HepG2 (cell line): ENCODE results near the gene PEPD. TPM values are rescaled to one million over a fixed set of nuclear protein-coding genes. Genes with fewer than 3 reads are reported as not detected.

Experiments used
- ATAC-seq: fragments of 200-7000 bp; cut with Tn5 transposase; 3 replicates; pipeline ENCODE4 v1.9.1; 2020; ENCODE audit warnings: mild to moderate bottlenecking, moderate library complexity
- BruUV-seq: library from RNA; stranded (reverse); fragments of 400-500 nt; replicated peaks from 2 replicates; lab custom pipeline; 2021; lab: Mats Ljungman, UMichigan
- CTCF ChIA-PET: fragments of 300-600 bp; formaldehyde crosslinking; extraction: SDS; loops from one replicate; lab custom pipeline; 2021; ENCODE audit warnings: low total read pairs, inconsistent platforms, low intra/inter-chr PET ratio; lab: Yijun Ruan, JAX
- POLR2A ChIA-PET: fragments of 350-600 bp; sonication (Branson Sonifier 250); formaldehyde crosslinking; loops from one replicate; lab custom pipeline; 2020; ENCODE audit warnings: antibody characterized with exemption, inconsistent platforms; lab: Yijun Ruan, JAX
- DNase-seq: peaks from one replicate; pipeline ENCODE4 v3.0.0-alpha.2; 2015; ENCODE audit warnings: low spot score
- FAIRE-seq: peaks from 3 replicates; lab custom pipeline; 2011; peaks lifted over from hg19 to GRCh38; lab: Jason Lieb, UNC
- H2AFZ ChIP-seq: one replicate; pipeline ENCODE4 v1.6.1; 2011; ENCODE audit warnings: low read length, inconsistent platforms
- H3K27ac ChIP-seq: fragments of 300-600 bp; 3 replicates; pipeline ENCODE4 v1.8.0; 2011; ENCODE audit warnings: mixed run types, mild to moderate bottlenecking, mixed read lengths, low read length, inconsistent platforms; ENCODE audit not compliant: insufficient read depth; ENCODE audit errors: extremely low read length
- H3K27me3 ChIP-seq, 2 experiments: fragments of 200-600 bp in 1 of 2; 2 replicates in 1 of 2; 3 replicates in 1 of 2; pipeline versions ENCODE4 v1.6.0 to v1.8.0; 2011; ENCODE audit warnings: low read length in 2 of 2, mild to moderate bottlenecking in 2 of 2, moderate library complexity in 2 of 2, inconsistent platforms in 1 of 2; ENCODE audit not compliant: insufficient read depth in 2 of 2, control insufficient read depth in 1 of 2
- H3K36me3 ChIP-seq, 2 experiments: fragments of 200-600 bp in 1 of 2; replicated peaks in 1 of 2; 2 replicates in 1 of 2; 3 replicates in 1 of 2; pipeline versions ENCODE4 v1.5.1 to v1.8.0; 2011; ENCODE audit warnings: low read length in 2 of 2, inconsistent platforms in 1 of 2; ENCODE audit not compliant: insufficient read depth in 2 of 2, control insufficient read depth in 1 of 2
- H3K4me1 ChIP-seq: 2 replicates; pipeline ENCODE4 v1.5.1; 2012; ENCODE audit warnings: low read length, inconsistent platforms; ENCODE audit not compliant: insufficient read depth
- H3K4me2 ChIP-seq: 2 replicates; pipeline ENCODE4 v1.6.0; 2011; ENCODE audit warnings: low read depth, low read length, inconsistent platforms
- H3K4me3 ChIP-seq, 3 experiments: fragments of 200-600 bp in 1 of 3; sonication (generic), shearing (Covaris generic) in 1 of 3; replicated peaks in 1 of 3; 2 replicates each; pipeline ENCODE4 v1.5.1; 2011 to 2016; ENCODE audit warnings: low read length in 3 of 3, inconsistent platforms in 2 of 3, low read depth in 2 of 3, mild to moderate bottlenecking in 2 of 3, control low read depth in 1 of 3, mixed read lengths in 1 of 3; ENCODE audit not compliant: insufficient read depth in 1 of 3
- H3K79me2 ChIP-seq: one replicate; pipeline ENCODE4 v1.6.1; 2011; ENCODE audit warnings: low read length, inconsistent platforms; ENCODE audit not compliant: insufficient read depth
- H3K9ac ChIP-seq: 2 replicates; pipeline ENCODE4 v1.6.0; 2011; ENCODE audit warnings: mild to moderate bottlenecking, low read depth, low read length, inconsistent platforms; ENCODE audit not compliant: insufficient read depth
- H3K9me3 ChIP-seq: 2 replicates; pipeline ENCODE4 v1.5.1; 2012; ENCODE audit warnings: mild to moderate bottlenecking, low read length
- H4K20me1 ChIP-seq: 2 replicates; pipeline ENCODE4 v1.6.0; 2011; ENCODE audit warnings: inconsistent platforms, mild to moderate bottlenecking, low read length, moderate library complexity; ENCODE audit not compliant: insufficient read depth
- DPF2 ChIP-seq: sonication (generic); formaldehyde crosslinking; IDR thresholded peaks from 2 replicates; pipeline ENCODE4 v1.4.0; 2020; ENCODE audit warnings: mild to moderate bottlenecking, low read depth, missing genetic modification reagents, borderline replicate concordance
- NBN ChIP-seq: fragments of 450-650 bp; conservative IDR thresholded peaks from 2 replicates; pipeline ENCODE4 v1.6.1; 2017
- NONO ChIP-seq, 2 experiments: fragments of 450-650 bp in 1 of 2; sonication (generic) in 1 of 2; formaldehyde crosslinking in 1 of 2; IDR thresholded peaks in 1 of 2; conservative IDR thresholded peaks in 1 of 2; 2 replicates each; pipeline versions ENCODE4 v1.6.1 to v1.8.0; 2017 to 2022; ENCODE audit warnings: mild to moderate bottlenecking in 1 of 2, missing genetic modification reagents in 1 of 2, moderate library complexity in 1 of 2
- SIX4 ChIP-seq: sonication (generic); formaldehyde crosslinking; IDR thresholded peaks from 2 replicates; pipeline ENCODE4 v1.4.0; 2020; ENCODE audit warnings: missing genetic modification reagents
- WGBS: methylation state at CpG from one replicate; pipeline ENCODE4 v1.1.6; 2017; ENCODE audit warnings: low lambda C conversion rate; 5-methylcytosine and 5-hydroxymethylcytosine counted together
- in situ Hi-C: cut with HindIII; loops from 2 replicates; pipeline ENCODE4 v1.10.0; 2017; ENCODE audit warnings: low pct_unique_long_range_greater_than_20kb; ENCODE audit not compliant: extremely low pct_ligation_motif_present
- intact Hi-C: fragments of 100-400 bp; cut with micrococcal nuclease; formaldehyde crosslinking; loops from one replicate; pipeline ENCODE4 v1.10.0; 2022; ENCODE audit not compliant: unreplicated experiment
- polyA plus RNA-seq, 8 experiments: library from polyadenylated mRNA; depleted of rRNA in 3 of 8; stranded (reverse) in 7 of 8; unstranded in 1 of 8; fragments of >200 nt; fragmentation: Illumina TruSeq in 4 of 8; extraction: Trizol in 4 of 8; gene quantifications; 2 replicates each; pipeline versions ENCODE4 v1.2.1 to v1.2.3, GENCODE V29; 2011 to 2016; ENCODE audit warnings: low read depth in 4 of 8, missing spikeins in 1 of 8, mixed read lengths in 1 of 8; ENCODE audit not compliant: insufficient read depth in 1 of 8
- total RNA-seq, 5 experiments: library from RNA; depleted of rRNA; stranded (reverse); fragments of >200 nt; fragmentation: Illumina TruSeq; extraction: Trizol; gene quantifications; 2 replicates each; pipeline ENCODE4 v1.2.3, GENCODE V29; 2016; ENCODE audit warnings: low read depth in 1 of 5
- TF ChIP-seq, protein P1 (sequence below): sonication (generic); formaldehyde crosslinking; IDR thresholded peaks from 2 replicates; pipeline ENCODE4 v1.8.1; 2023; ENCODE audit warnings: mild to moderate bottlenecking, missing genetic modification reagents
- TF ChIP-seq, protein P2 (sequence below): fragments of 450-650 bp; IDR thresholded peaks from 2 replicates; pipeline ENCODE4 v1.6.1; 2017

The PEPD gene
- total and polyA plus RNA-seq, 2 of the 13 experiments (the other 11 are each of a cell fraction or from before 2014, with no cell fraction given), result 60.7 to 75.1 TPM

DNA sequence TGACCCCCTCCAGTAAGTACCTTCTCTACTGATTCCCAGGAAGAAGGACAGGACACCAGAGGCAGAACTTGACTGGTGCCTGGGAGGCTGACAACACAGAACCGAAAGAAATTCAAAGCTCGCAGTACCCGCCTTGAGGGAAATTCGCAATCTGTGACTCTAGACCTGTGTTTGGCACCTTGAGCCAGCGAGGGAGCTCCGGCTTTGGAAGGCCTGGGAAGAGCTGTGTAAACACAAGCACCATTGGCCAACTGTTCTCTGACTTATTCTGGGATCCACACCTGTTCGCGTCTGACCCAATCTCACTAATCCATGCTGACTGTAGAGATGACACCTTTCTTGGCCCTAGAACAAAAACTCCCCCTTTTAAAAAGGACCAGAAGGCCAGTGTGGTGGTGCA, 97.4 kb downstream of the PEPD start:
- ChIA-PET POLR2A (no interaction called here), CTCF (no interaction called here)
- ATAC-seq (no peak), FAIRE-seq (no peak), DNase-seq (no peak)
- no peak overlapping the region for H3K4me2 ChIP-seq
- H3K27ac ChIP-seq, result no peak overlapping the region
- H3K36me3 ChIP-seq, result no peaks in the 10 kb centered on the region
- no peaks in the 10 kb centered on the region for H3K27me3 ChIP-seq
- H3K79me2 ChIP-seq, result no peaks in the 10 kb centered on the region
- H4K20me1 ChIP-seq, result no peaks in the 10 kb centered on the region
- TF ChIP-seq SIX4 (CRISPR knock-in tag), result no peak
- H2AFZ ChIP-seq, result no peak overlapping the region
- intact Hi-C loops, result no loop called here
- no TSS peak for BruUV-seq
- no peaks in the 10 kb centered on the region for H3K9me3 ChIP-seq
- no peak overlapping the region for H3K9ac ChIP-seq
- WGBS, result 90% methylated on average over 8 of the region's 8 CpGs
- peaks cover 16% of the 10 kb centered on the region for H3K4me1 ChIP-seq
- in situ Hi-C loops, result no loop called here
- H3K4me3 ChIP-seq, result no peak overlapping the region

DNA sequence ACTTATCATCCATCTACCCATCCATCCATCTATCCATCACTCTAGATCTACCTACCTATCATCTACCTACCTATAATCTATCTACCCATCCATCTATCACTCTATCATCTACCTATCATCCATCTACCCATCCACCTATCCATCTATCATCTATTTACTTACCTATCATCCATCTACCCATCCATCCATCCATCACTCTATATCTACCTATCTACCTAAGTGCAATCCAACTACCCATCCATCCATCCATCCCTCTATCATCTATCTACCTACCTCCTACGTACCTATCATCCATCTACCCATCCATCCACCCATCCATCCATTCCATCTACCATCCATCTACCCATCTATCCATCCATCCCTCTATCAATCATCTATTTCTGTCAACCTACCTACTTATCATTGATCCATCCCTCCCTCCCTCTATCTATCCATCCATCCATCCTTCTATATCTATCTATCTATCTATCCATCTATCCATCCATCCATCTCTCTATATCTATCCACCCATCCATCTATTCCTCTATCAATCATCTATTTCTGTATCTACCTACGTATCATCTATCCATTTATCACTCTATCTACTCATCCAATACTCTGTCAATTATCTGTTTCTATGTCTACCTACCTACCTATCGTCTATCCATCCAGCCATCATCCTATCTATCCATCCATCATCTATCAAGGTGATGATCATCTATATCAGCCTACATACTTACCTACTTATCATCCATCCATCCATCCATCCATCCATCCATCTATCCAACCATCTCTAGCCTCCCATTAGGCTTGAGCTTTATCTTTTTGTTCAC, 99.0 kb downstream of the PEPD start:
- in situ Hi-C loops, result no loop called here
- ChIA-PET CTCF (no interaction called here), POLR2A (no interaction called here)
- FAIRE-seq (no peak), ATAC-seq (no peak), DNase-seq (no peak)
- H3K79me2 ChIP-seq, result no peaks in the 10 kb centered on the region
- H3K27ac ChIP-seq, result no peak overlapping the region
- H4K20me1 ChIP-seq, result no peaks in the 10 kb centered on the region
- H3K9me3 ChIP-seq, result no peaks in the 10 kb centered on the region
- H3K9ac ChIP-seq, result no peak overlapping the region
- intact Hi-C loops, result no loop called here
- peaks cover 16% of the 10 kb centered on the region for H3K4me1 ChIP-seq
- WGBS, result 96% methylated on average over 3 of the region's 3 CpGs
- H2AFZ ChIP-seq, result no peak overlapping the region
- no peaks in the 10 kb centered on the region for H3K36me3 ChIP-seq
- H3K27me3 ChIP-seq, result no peaks in the 10 kb centered on the region
- no TSS peak for BruUV-seq
- peak; percentile 65; the same call in 1 of the 2 replicates for TF ChIP-seq NBN
- TF ChIP-seq, protein P1, sequence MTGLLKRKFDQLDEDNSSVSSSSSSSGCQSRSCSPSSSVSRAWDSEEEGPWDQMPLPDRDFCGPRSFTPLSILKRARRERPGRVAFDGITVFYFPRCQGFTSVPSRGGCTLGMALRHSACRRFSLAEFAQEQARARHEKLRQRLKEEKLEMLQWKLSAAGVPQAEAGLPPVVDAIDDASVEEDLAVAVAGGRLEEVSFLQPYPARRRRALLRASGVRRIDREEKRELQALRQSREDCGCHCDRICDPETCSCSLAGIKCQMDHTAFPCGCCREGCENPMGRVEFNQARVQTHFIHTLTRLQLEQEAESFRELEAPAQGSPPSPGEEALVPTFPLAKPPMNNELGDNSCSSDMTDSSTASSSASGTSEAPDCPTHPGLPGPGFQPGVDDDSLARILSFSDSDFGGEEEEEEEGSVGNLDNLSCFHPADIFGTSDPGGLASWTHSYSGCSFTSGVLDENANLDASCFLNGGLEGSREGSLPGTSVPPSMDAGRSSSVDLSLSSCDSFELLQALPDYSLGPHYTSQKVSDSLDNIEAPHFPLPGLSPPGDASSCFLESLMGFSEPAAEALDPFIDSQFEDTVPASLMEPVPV, result no peak
- no peak for TF ChIP-seq DPF2 (CRISPR knock-in tag)
- TF ChIP-seq NONO (IDR thresholded peaks at IDR 0.05), result 0 out of 2 replicates have a peak, but pooled peaks have one; percentile 26
- no peak for TF ChIP-seq NONO (CRISPR knock-in tag; conservative IDR thresholded peaks at IDR 0.05)
- TF ChIP-seq, protein P2, sequence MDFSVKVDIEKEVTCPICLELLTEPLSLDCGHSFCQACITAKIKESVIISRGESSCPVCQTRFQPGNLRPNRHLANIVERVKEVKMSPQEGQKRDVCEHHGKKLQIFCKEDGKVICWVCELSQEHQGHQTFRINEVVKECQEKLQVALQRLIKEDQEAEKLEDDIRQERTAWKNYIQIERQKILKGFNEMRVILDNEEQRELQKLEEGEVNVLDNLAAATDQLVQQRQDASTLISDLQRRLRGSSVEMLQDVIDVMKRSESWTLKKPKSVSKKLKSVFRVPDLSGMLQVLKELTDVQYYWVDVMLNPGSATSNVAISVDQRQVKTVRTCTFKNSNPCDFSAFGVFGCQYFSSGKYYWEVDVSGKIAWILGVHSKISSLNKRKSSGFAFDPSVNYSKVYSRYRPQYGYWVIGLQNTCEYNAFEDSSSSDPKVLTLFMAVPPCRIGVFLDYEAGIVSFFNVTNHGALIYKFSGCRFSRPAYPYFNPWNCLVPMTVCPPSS, result peak; percentile 31; the same call in 1 of the 2 replicates
- TF ChIP-seq, all 625 proteins: peak for 3
- no peak overlapping the region for H3K4me2 ChIP-seq
- no peak overlapping the region for H3K4me3 ChIP-seq
